HepG2 (cell line): ENCODE data around the gene OSBPL2. TPM values are rescaled to one million over a fixed set of nuclear protein-coding genes. Genes with fewer than 3 reads are reported as not detected.
A peak's percentile ranks its signal among the peaks of the same experiment; 100 is the strongest.

ENCODE experiments used
- KAT2B ChIP-seq: fragments of 150-350 bp; IDR thresholded peaks from 2 replicates; pipeline ENCODE4 v1.6.1; 2014; ENCODE audit warnings: low read depth, low read length, borderline replicate concordance
- KAT7 ChIP-seq: IDR thresholded peaks from 2 replicates; pipeline ENCODE4 v1.6.1; 2018; ENCODE audit warnings: borderline replicate concordance, missing compliant biosample characterization
- NFATC3 ChIP-seq: sonication (generic); formaldehyde crosslinking; IDR thresholded peaks from 2 replicates; pipeline ENCODE4 v1.5.1; 2020; ENCODE audit warnings: mild to moderate bottlenecking, missing genetic modification reagents
- NR3C1 ChIP-seq: sonication (generic); formaldehyde crosslinking; IDR thresholded peaks from 2 replicates; pipeline ENCODE4 v1.4.0; 2020; ENCODE audit warnings: missing genetic modification reagents
- PPARG ChIP-seq: conservative IDR thresholded peaks from 2 replicates; pipeline ENCODE4 v1.6.1; 2016; ENCODE audit warnings: missing biosample characterization, missing genetic modification reagents
- RAD51 ChIP-seq: fragments of 450-650 bp; IDR thresholded peaks from 2 replicates; pipeline ENCODE4 v1.6.1; 2016; ENCODE audit warnings: borderline replicate concordance
- REPIN1 ChIP-seq: sonication (generic); formaldehyde crosslinking; IDR thresholded peaks from 2 replicates; pipeline ENCODE4 v1.8.0; 2022; ENCODE audit warnings: missing genetic modification reagents, low read depth, mild to moderate bottlenecking, borderline replicate concordance
- SNRNP70 ChIP-seq: fragments of 200-400 bp; formaldehyde crosslinking; IDR thresholded peaks from 2 replicates; pipeline ENCODE4 v1.6.1; 2017; ENCODE audit warnings: mild to moderate bottlenecking, low read depth, low read length, moderate library complexity
- TAF1 ChIP-seq: sonication (generic); formaldehyde crosslinking; IDR thresholded peaks from 2 replicates; pipeline ENCODE4 v1.4.0; 2020; ENCODE audit warnings: missing genetic modification reagents
- ZC3H4 ChIP-seq: sonication (generic); formaldehyde crosslinking; IDR thresholded peaks from 2 replicates; pipeline ENCODE4 v1.4.0; 2020; ENCODE audit warnings: missing genetic modification reagents, borderline replicate concordance
- ZFP41 ChIP-seq: sonication (generic); formaldehyde crosslinking; IDR thresholded peaks from 2 replicates; pipeline ENCODE4 v1.4.0; 2020; ENCODE audit warnings: mild to moderate bottlenecking, missing genetic modification reagents, borderline replicate concordance
- ZNF431 ChIP-seq: sonication (generic); formaldehyde crosslinking; IDR thresholded peaks from 2 replicates; pipeline ENCODE4 v1.9.0; 2022; ENCODE audit warnings: missing genetic modification reagents, low read depth, mild to moderate bottlenecking, borderline replicate concordance
- ZNF451 ChIP-seq: sonication (generic); formaldehyde crosslinking; IDR thresholded peaks from 2 replicates; pipeline ENCODE4 v1.5.0; 2020; ENCODE audit warnings: mild to moderate bottlenecking, missing genetic modification reagents
- ZNF543 ChIP-seq: sonication (generic); formaldehyde crosslinking; IDR thresholded peaks from 2 replicates; pipeline ENCODE4 v1.4.0; 2020; ENCODE audit warnings: mild to moderate bottlenecking, missing genetic modification reagents
- ZSCAN20 ChIP-seq: sonication (generic); formaldehyde crosslinking; IDR thresholded peaks from 2 replicates; pipeline ENCODE4 v1.4.0; 2020; ENCODE audit warnings: missing genetic modification reagents, mild to moderate bottlenecking, borderline replicate concordance
- polyA plus RNA-seq, 8 experiments: library from polyadenylated mRNA; depleted of rRNA in 3 of 8; stranded (reverse) in 7 of 8; unstranded in 1 of 8; fragments of >200 nt; fragmentation: Illumina TruSeq in 4 of 8; extraction: Trizol in 4 of 8; gene quantifications; 2 replicates each; pipeline versions ENCODE4 v1.2.1 to v1.2.3, GENCODE V29; 2011 to 2016; ENCODE audit warnings: low read depth in 4 of 8, missing spikeins in 1 of 8, mixed read lengths in 1 of 8; ENCODE audit not compliant: insufficient read depth in 1 of 8
- total RNA-seq, 5 experiments: library from RNA; depleted of rRNA; stranded (reverse); fragments of >200 nt; fragmentation: Illumina TruSeq; extraction: Trizol; gene quantifications; 2 replicates each; pipeline ENCODE4 v1.2.3, GENCODE V29; 2016; ENCODE audit warnings: low read depth in 1 of 5
- TF ChIP-seq, protein P1 (sequence below): sonication (generic); formaldehyde crosslinking; IDR thresholded peaks from 2 replicates; pipeline ENCODE4 v1.5.0; 2020; ENCODE audit warnings: mild to moderate bottlenecking, missing genetic modification reagents
- TF ChIP-seq, protein P2 (sequence below): sonication (generic); formaldehyde crosslinking; IDR thresholded peaks from 2 replicates; pipeline ENCODE4 v1.4.0; 2020; ENCODE audit warnings: low read depth, mild to moderate bottlenecking, missing genetic modification reagents
- TF ChIP-seq, protein P3 (sequence below): sonication (generic); formaldehyde crosslinking; IDR thresholded peaks from 2 replicates; pipeline ENCODE4 v1.4.0; 2020; ENCODE audit warnings: missing genetic modification reagents
- TF ChIP-seq, protein P4 (sequence below): conservative IDR thresholded peaks from 2 replicates; pipeline ENCODE4 v1.6.1; 2018; ENCODE audit warnings: missing genetic modification reagents

Gene OSBPL2
- total and polyA plus RNA-seq, 2 of the 13 experiments (the other 11 are each of a cell fraction or from before 2014, with no cell fraction given) = 18.5 to 37.4 TPM

DNA sequence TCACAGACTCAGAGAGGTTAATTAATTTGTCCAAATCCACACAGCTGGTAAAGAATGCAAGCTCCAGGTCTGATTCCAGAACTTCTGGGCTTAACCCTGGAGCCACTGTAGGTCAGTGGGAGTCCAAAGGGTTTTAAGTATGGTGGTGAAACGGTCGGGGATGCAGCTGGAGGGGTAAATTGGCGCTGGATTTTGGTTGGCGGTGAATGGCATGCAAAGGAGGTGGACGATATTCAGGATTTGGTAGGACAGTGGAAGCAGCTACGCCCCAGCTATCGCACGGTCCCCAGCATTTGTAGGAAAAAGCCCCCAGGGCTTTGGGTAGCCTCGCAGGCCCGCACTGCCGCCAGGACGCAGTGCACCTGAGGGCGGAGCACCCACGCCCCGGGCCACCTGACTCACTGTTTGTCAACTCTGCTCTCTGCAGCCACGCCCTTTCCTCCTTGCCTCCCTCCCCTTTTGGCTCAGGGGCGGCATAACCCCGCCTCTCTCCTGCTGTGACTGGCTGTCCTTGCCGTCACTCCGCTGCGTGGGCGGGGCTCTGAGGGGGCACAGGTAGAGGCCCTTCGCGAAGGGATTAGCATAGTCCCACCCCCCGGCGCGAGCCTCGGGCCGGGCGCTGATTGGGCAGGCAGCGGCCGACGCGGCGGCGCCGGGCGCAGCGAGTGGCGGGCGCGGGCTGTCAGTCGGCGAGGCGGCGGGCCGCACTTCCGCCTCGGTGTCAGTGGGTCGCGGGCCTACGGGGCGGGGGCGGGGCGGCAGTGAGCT, at the start of gene OSBPL2 (continued):
- 0 out of 2 replicates have a peak, but pooled peaks have one; percentile 0 for TF ChIP-seq ZNF431 (CRISPR knock-in tag)
- no peak for TF ChIP-seq KAT7 (CRISPR knock-in tag)
- TF ChIP-seq ZNF543 (CRISPR knock-in tag) = peak; percentile 73; the same call in 1 of the 2 replicates
- TF ChIP-seq PPARG (CRISPR knock-in tag) = peak; percentile 1; the same call in 1 of the 2 replicates
- TF ChIP-seq ZNF451 (CRISPR knock-in tag) = peak; percentile 75; the same call in 1 of the 2 replicates
- TF ChIP-seq, protein P1, sequence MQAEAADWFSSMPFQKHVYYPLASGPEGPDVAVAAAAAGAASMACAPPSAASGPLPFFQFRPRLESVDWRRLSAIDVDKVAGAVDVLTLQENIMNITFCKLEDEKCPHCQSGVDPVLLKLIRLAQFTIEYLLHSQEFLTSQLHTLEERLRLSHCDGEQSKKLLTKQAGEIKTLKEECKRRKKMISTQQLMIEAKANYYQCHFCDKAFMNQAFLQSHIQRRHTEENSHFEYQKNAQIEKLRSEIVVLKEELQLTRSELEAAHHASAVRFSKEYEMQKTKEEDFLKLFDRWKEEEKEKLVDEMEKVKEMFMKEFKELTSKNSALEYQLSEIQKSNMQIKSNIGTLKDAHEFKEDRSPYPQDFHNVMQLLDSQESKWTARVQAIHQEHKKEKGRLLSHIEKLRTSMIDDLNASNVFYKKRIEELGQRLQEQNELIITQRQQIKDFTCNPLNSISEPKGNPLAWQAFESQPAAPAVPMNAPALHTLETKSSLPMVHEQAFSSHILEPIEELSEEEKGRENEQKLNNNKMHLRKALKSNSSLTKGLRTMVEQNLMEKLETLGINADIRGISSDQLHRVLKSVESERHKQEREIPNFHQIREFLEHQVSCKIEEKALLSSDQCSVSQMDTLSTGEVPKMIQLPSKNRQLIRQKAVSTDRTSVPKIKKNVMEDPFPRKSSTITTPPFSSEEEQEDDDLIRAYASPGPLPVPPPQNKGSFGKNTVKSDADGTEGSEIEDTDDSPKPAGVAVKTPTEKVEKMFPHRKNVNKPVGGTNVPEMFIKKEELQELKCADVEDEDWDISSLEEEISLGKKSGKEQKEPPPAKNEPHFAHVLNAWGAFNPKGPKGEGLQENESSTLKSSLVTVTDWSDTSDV (CRISPR knock-in tag) = no peak
- TF ChIP-seq, protein P2, sequence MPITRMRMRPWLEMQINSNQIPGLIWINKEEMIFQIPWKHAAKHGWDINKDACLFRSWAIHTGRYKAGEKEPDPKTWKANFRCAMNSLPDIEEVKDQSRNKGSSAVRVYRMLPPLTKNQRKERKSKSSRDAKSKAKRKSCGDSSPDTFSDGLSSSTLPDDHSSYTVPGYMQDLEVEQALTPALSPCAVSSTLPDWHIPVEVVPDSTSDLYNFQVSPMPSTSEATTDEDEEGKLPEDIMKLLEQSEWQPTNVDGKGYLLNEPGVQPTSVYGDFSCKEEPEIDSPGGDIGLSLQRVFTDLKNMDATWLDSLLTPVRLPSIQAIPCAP = no peak
- no peak for TF ChIP-seq ZFP41 (CRISPR knock-in tag)
- TF ChIP-seq, protein P3, sequence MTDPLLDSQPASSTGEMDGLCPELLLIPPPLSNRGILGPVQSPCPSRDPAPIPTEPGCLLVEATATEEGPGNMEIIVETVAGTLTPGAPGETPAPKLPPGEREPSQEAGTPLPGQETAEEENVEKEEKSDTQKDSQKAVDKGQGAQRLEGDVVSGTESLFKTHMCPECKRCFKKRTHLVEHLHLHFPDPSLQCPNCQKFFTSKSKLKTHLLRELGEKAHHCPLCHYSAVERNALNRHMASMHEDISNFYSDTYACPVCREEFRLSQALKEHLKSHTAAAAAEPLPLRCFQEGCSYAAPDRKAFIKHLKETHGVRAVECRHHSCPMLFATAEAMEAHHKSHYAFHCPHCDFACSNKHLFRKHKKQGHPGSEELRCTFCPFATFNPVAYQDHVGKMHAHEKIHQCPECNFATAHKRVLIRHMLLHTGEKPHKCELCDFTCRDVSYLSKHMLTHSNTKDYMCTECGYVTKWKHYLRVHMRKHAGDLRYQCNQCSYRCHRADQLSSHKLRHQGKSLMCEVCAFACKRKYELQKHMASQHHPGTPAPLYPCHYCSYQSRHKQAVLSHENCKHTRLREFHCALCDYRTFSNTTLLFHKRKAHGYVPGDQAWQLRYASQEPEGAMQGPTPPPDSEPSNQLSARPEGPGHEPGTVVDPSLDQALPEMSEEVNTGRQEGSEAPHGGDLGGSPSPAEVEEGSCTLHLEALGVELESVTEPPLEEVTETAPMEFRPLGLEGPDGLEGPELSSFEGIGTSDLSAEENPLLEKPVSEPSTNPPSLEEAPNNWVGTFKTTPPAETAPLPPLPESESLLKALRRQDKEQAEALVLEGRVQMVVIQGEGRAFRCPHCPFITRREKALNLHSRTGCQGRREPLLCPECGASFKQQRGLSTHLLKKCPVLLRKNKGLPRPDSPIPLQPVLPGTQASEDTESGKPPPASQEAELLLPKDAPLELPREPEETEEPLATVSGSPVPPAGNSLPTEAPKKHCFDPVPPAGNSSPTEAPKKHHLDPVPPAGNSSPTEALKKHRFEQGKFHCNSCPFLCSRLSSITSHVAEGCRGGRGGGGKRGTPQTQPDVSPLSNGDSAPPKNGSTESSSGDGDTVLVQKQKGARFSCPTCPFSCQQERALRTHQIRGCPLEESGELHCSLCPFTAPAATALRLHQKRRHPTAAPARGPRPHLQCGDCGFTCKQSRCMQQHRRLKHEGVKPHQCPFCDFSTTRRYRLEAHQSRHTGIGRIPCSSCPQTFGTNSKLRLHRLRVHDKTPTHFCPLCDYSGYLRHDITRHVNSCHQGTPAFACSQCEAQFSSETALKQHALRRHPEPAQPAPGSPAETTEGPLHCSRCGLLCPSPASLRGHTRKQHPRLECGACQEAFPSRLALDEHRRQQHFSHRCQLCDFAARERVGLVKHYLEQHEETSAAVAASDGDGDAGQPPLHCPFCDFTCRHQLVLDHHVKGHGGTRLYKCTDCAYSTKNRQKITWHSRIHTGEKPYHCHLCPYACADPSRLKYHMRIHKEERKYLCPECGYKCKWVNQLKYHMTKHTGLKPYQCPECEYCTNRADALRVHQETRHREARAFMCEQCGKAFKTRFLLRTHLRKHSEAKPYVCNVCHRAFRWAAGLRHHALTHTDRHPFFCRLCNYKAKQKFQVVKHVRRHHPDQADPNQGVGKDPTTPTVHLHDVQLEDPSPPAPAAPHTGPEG (CRISPR knock-in tag) = no peak
- no peak for TF ChIP-seq NR3C1 (CRISPR knock-in tag)
- TF ChIP-seq NFATC3 (CRISPR knock-in tag) = no peak
- TF ChIP-seq, protein P4, sequence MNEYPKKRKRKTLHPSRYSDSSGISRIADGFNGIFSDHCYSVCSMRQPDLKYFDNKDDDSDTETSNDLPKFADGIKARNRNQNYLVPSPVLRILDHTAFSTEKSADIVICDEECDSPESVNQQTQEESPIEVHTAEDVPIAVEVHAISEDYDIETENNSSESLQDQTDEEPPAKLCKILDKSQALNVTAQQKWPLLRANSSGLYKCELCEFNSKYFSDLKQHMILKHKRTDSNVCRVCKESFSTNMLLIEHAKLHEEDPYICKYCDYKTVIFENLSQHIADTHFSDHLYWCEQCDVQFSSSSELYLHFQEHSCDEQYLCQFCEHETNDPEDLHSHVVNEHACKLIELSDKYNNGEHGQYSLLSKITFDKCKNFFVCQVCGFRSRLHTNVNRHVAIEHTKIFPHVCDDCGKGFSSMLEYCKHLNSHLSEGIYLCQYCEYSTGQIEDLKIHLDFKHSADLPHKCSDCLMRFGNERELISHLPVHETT (CRISPR knock-in tag) = no peak
- TF ChIP-seq TAF1 = peak; percentile 5; the same call in 1 of the 2 replicates
- TF ChIP-seq ZSCAN20 = no peak
- no peak for TF ChIP-seq KAT2B
- no peak for TF ChIP-seq SNRNP70
- TF ChIP-seq REPIN1 (CRISPR knock-in tag) = peak; percentile 43; the same call in 1 of the 2 replicates
- no peak for TF ChIP-seq ZC3H4 (CRISPR knock-in tag)
- peak; percentile 65 for TF ChIP-seq RAD51
